Measurements from ENCODE around the gene VSIG10L.

VSIG10L gene

GRCh38 chr19:51341976-51342580, at the start of gene VSIG10L:
Gene VSIG10L, minus strand, starts transcription at chr19:51342139. Its CDS starts 15 bp downstream, at chr19:51342124.
- DNase-seq (ENCODE audit: low read depth in 2 of 2), result no peak

- DNase-seq (ENCODE audit: low read depth in 2 of 2), result no peak
These were observed 49.2 kb upstream of the VSIG10L start for GRCh38 chr19:51391073-51391611.

GRCh38 chr19:51389143-51389542, 47.2 kb upstream of the VSIG10L start:
- DNase-seq (ENCODE audit: low read depth in 2 of 2), result no peak

GRCh38 chr19:51387924-51388389, 46.0 kb upstream of the VSIG10L start, which contains the start of gene LIM2:
Gene LIM2, minus strand, starts transcription at chr19:51387974. Its CDS starts 531 bp downstream, at chr19:51387443.
- DNase-seq (ENCODE audit: low read depth in 2 of 2), result no peak

GRCh38 chr19:51386882-51387520, 45.1 kb upstream of the VSIG10L start:
- no peak for DNase-seq (ENCODE audit: low read depth in 2 of 2)

GRCh38 chr19:51382004-51382403, 40.1 kb upstream of the VSIG10L start:
- no peak for DNase-seq (ENCODE audit: low read depth in 2 of 2)

- DNase-seq (ENCODE audit: low read depth in 2 of 2), result no peak
These were observed 38.4 kb upstream of the VSIG10L start for GRCh38 chr19:51380379-51380778.

GRCh38 chr19:51377422-51377821, 35.5 kb upstream of the VSIG10L start:
- DNase-seq (ENCODE audit: low read depth in 2 of 2), result no peak

GRCh38 chr19:51375504-51376221, 33.7 kb upstream of the VSIG10L start:
- peak in 1 of 2 donors; percentile 57 for DNase-seq (ENCODE audit: low read depth in 2 of 2)

- peak; percentile 60 to 80 for DNase-seq (ENCODE audit: low read depth in 2 of 2)
These were observed 30.9 kb upstream of the VSIG10L start, which contains the start of gene NKG7 for GRCh38 chr19:51372649-51373504. Gene NKG7, minus strand, starts transcription at chr19:51372654. Its CDS starts 119 bp downstream, at chr19:51372535.

- no peak for DNase-seq (ENCODE audit: low read depth in 2 of 2)
These were observed 30.2 kb upstream of the VSIG10L start for GRCh38 chr19:51372021-51372648.

GRCh38 chr19:51371186-51371690, 29.3 kb upstream of the VSIG10L start:
- DNase-seq (ENCODE audit: low read depth in 2 of 2), result no peak

- no peak for DNase-seq (ENCODE audit: low read depth in 2 of 2)
These were observed 28.3 kb upstream of the VSIG10L start for GRCh38 chr19:51370230-51370629.

GRCh38 chr19:51368366-51369282, 26.7 kb upstream of the VSIG10L start, which contains the start of gene CLDND2:
Gene CLDND2, minus strand, starts transcription at chr19:51369003. Its CDS starts 426 bp downstream, at chr19:51368577.
- DNase-seq (ENCODE audit: low read depth in 2 of 2), result no peak

- peak; percentile 99 for DNase-seq (ENCODE audit: low read depth in 2 of 2)
These were observed 25.8 kb upstream of the VSIG10L start for GRCh38 chr19:51367565-51368365.

GRCh38 chr19:51367255-51367564, 25.3 kb upstream of the VSIG10L start:
- no peak for DNase-seq (ENCODE audit: low read depth in 2 of 2)

GRCh38 chr19:51366389-51367254, 24.7 kb upstream of the VSIG10L start:
- DNase-seq (ENCODE audit: low read depth in 2 of 2), result peak; percentile 89 to 97

- no peak for DNase-seq (ENCODE audit: low read depth in 2 of 2)
These were observed 24.0 kb upstream of the VSIG10L start, which contains the start of gene ETFB for GRCh38 chr19:51365965-51366388. Gene ETFB, minus strand, starts transcription at chr19:51366388. Its CDS starts 62 bp downstream, at chr19:51366326.
